ENCODE measurements around the gene CNEP1R1. TPM values are rescaled to one million over a fixed set of nuclear protein-coding genes. Genes with fewer than 3 reads are reported as not detected.

Gene CNEP1R1
- total and polyA plus RNA-seq, 2 of the 4 experiments (the other 2 are of a cell fraction), result 16.1 to 22.0 TPM

- Histone ChIP-seq H3K4me2 (ENCODE audit: low read depth, low read length) (no peak overlapping the region), H3K27me3 (ENCODE audit: control insufficient read depth, insufficient read depth, low read length) (no peaks in the 10 kb centered on the region), H2BK20ac (ENCODE audit: low read depth, low read length) (no peak overlapping the region), H3K56ac (ENCODE audit: extremely low read depth, insufficient read depth, low read length) (no peak overlapping the region), H3K27ac (ENCODE audit: insufficient read depth, low read length) (no peak overlapping the region), H3K4me3 (ENCODE audit: insufficient read depth, low read depth, low read length) (no peak overlapping the region), H4K8ac (ENCODE audit: low read depth in 2 of 2, low read length in 2 of 2) (no peak overlapping the region), H4K20me1 (ENCODE audit: insufficient read depth, low read length) (no peaks in the 10 kb centered on the region; the same call in 1 of the 2 replicates), H3K14ac (replicated peaks; ENCODE audit: low read depth, low read length) (no peak overlapping the region), H3K36me3 (ENCODE audit: control insufficient read depth, insufficient read depth, low read length) (peaks cover 36% of the 10 kb centered on the region), H3K18ac (ENCODE audit: low read depth, low read length) (no peak overlapping the region), H3K9me3 (ENCODE audit: control insufficient read depth, insufficient read depth, low read length) (no peaks in the 10 kb centered on the region), H2BK15ac (ENCODE audit: low read depth, low read length) (no peak overlapping the region), H3K9ac (ENCODE audit: low read depth, low read length) (no peak overlapping the region), H2AK9ac (replicated peaks; ENCODE audit: low read depth, low read length, poor library complexity) (no peak overlapping the region), H4K5ac (ENCODE audit: low read depth, low read length) (no peak overlapping the region), H3K9me1 (ENCODE audit: insufficient read depth, low read length) (peaks cover 4% of the 10 kb centered on the region; the same call in 1 of the 2 replicates), H3K4me1 (ENCODE audit: control insufficient read depth, insufficient read depth, low read length) (no peaks in the 10 kb centered on the region), H3K23ac (ENCODE audit: low read depth, low read length) (no peak overlapping the region), H2AK5ac (ENCODE audit: low read depth, low read length) (no peak overlapping the region), H2BK120ac (ENCODE audit: low read depth, low read length) (no peak overlapping the region), H4K91ac (ENCODE audit: insufficient read depth, low read depth, low read length) (no peak overlapping the region), H2AFZ (replicated peaks; ENCODE audit: low read length, poor library complexity) (no peak overlapping the region), H2BK5ac (ENCODE audit: low read depth, low read length, poor library complexity, severe bottlenecking) (no peak overlapping the region), H3K4ac (ENCODE audit: low read depth, low read length) (no peak overlapping the region), H3K79me1 (ENCODE audit: low read depth in 1 of 2, low read length in 2 of 2) (peaks cover 8 to 12% of the 10 kb centered on the region in 2 experiments)
- intact Hi-C loops (cut with micrococcal nuclease) (no loop called here), in situ Hi-C loops (cut with MboI; ENCODE audit: low sequenced_read_pairs) (loop anchor here (25.0 kb wide), 1 partner anchor 278 kb away; the partner anchor contains the start of gene BRD7), dilution Hi-C loops (cut with HindIII; ENCODE audit: low sequenced_read_pairs, unreplicated experiment) (no loop called here)
- ChIA-PET POLR2A (ENCODE audit: unreplicated experiment) (no interaction called here), CTCF (no interaction called here)
- no TSS peak for BruUV-seq (replicated peaks)
- DNase-seq (no peak), ATAC-seq (ENCODE audit: low read depth) (no peak)
- TF ChIP-seq RCOR1 (IDR thresholded peaks at IDR 0.05; ENCODE audit: insufficient replicate concordance, low read length), result no peak
- TF ChIP-seq NFE2L2 (IDR thresholded peaks at IDR 0.05; ENCODE audit: low read depth, low read length), result no peak
- TF ChIP-seq CHD1 (IDR thresholded peaks at IDR 0.05; ENCODE audit: low read depth, low read length), result no peak
- no peak for TF ChIP-seq SMC3 (IDR thresholded peaks at IDR 0.05; ENCODE audit: low read depth, low read length)
- TF ChIP-seq MAZ (IDR thresholded peaks at IDR 0.05; ENCODE audit: borderline replicate concordance, low read depth, low read length), result no peak
- TF ChIP-seq FOS (IDR thresholded peaks at IDR 0.05; ENCODE audit: low read depth, low read length), result no peak
- no peak for TF ChIP-seq USF2 (IDR thresholded peaks at IDR 0.05; ENCODE audit: low read depth, low read length)
- no peak for TF ChIP-seq MAFK (IDR thresholded peaks at IDR 0.05; ENCODE audit: low read depth, low read length)
- no peak for TF ChIP-seq RAD21 (IDR thresholded peaks at IDR 0.05; ENCODE audit: low read length)
- TF ChIP-seq BHLHE40 (IDR thresholded peaks at IDR 0.05; ENCODE audit: low read depth, low read length), result no peak
- no peak for TF ChIP-seq MXI1 (IDR thresholded peaks at IDR 0.05; ENCODE audit: borderline replicate concordance, low read depth, low read length)
- TF ChIP-seq ELK1 (IDR thresholded peaks at IDR 0.05; ENCODE audit: borderline replicate concordance, low read depth, low read length), result no peak
- TF ChIP-seq RFX5 (IDR thresholded peaks at IDR 0.05; ENCODE audit: low read depth, low read length), result no peak
- TF ChIP-seq CTCF (conservative IDR thresholded peaks at IDR 0.05; ENCODE audit: low read depth, low read length), result no peak
- 100% methylated on average over 1 of the region's 8 CpGs; no CpG with 5 or more reads in 1 of the 2 experiments for WGBS, 2 experiments (ENCODE audit: extremely low coverage in 2 of 2, insufficient read length in 1 of 2)
Measured at GRCh38 chr16:50083996-50084395, 59.0 kb downstream of the CNEP1R1 start.
